GM21367 (cell line): Measurements from ENCODE around the gene SPECC1.
"Not testable (repeated sequence)": the region's sequence is repeated elsewhere in the genome, so short reads cannot be mapped to it uniquely, and the experiment has no call there.

ENCODE experiments used
- ATAC-seq: cut with Tn5 transposase; IDR thresholded peaks from one replicate; pipeline ENCODE4 v1.9.1; 2021; ENCODE audit not compliant: unreplicated experiment

SPECC1 gene

DNA sequence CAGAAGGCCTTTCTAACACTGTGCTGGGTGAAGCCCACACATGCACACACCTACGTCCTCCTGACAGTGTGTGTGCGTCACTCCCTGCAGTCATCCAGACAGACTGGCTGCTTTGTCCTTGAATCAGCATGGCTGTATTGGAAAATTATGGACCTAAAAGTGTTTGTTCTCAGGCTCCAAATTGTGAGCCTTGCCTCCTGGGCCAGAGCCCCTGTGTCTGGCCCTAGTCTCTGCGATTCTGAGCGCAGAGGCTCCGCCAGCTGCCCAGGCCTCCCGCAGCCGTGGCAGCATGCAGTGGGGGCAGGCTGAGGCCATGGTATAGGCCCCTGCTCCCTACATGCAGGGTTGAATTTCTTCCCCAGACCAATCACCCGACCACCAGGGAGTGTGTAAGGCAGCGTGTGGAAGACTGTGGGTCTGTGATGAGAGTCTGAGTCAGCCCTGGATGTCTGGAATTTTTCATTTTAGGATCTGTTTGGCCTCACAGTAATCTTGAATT is 291.3 kb downstream of the SPECC1 start:
- ATAC-seq: no peak

DNA sequence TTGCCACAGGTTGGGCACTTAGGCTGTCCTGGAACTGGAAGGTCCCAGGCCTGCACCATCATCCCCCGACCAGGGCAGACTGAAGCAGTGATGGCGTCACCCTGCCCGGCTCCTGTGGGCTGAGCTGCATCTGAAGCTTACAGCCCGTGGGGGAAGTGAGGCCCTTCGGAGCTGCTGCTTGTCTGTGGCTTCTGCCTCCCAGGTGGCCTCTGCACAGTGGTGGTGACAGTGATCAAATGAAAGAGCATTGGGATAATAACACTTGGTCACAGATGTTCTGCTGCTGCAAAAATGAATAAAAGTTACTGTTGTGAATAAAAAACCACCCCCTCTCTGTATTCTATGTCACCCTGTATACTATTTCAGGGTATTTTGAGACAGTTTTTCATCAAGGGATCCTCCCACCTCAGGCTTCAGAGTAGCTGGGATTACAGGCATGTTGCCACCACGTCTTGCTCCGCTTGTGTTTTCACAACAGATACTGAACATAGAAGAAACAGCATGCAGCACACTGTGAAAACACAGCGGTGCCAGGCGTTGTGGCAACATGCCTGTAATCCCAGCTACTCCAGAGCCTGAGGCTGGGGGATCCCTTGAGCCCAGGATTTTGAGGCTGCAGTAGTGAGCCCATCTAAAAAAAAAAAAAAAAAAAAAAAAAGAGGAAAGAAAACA is 293.2 kb downstream of the SPECC1 start:
- no peak for ATAC-seq

DNA sequence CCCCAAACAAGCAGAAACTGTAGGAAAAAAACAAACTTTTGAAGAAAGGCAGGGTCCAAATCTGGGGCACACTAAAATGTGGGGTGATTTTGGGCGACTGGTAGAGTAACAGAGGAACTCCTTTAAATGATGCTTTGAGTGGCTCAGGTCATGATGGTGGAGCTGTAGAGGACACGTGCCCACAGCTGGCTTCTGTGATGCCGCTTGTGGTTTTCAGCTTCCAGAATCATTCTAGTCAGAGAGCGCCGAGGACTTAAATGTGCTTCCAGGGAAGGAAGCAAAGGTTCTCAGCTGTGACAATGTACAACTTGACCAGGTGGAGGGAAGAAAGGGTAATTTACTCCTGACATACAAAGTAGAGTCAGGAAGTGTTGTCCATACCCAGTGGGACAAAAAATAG is 295.8 kb downstream of the SPECC1 start:
- no peak for ATAC-seq

DNA sequence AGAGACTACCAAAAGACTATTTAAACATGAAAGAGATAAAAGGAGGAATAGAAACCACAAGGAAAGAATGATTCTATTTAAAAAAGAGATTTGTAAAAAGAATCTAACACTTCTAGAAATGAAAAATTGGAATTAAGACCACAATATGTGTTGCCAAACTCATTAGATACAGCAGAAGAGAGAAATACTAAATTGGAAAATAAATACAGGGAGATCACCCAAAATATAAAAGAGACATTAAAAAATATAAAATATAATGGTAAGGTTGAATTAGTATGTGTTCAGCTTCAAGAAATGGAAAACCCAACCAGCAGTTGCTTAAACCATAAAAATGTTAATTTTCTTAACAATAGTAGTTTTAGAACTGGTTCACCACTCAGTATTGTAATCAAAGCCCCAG is 297.8 kb downstream of the SPECC1 start:
- no peak for ATAC-seq

DNA sequence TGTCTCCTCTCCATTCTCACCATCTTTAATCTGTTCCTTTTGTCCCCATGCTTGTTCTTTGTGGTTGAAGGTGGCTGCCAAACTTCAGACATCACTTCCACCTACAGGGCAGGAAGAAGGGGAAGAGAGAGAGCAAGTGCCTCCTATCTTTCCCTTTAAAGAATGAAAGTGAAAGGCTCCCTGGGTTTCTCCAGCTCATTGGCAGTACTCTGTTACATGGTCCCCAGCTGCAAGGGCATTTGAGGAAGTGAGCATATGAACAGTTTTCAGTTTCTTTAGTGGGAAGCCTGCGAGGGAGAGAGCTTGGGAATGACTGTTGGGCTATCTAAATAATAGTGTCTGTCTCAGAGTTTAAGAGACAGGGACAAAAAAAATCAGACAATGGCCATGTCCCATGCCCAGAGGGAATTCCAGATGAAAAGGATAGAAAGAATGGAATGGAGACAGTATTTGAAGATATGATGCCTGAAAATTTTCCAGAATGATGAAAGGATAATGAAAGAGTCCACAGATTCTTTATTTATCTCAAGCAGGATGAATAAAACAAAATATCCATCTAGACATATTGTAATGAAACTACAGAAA is 298.3 kb downstream of the SPECC1 start:
- no peak for ATAC-seq

DNA sequence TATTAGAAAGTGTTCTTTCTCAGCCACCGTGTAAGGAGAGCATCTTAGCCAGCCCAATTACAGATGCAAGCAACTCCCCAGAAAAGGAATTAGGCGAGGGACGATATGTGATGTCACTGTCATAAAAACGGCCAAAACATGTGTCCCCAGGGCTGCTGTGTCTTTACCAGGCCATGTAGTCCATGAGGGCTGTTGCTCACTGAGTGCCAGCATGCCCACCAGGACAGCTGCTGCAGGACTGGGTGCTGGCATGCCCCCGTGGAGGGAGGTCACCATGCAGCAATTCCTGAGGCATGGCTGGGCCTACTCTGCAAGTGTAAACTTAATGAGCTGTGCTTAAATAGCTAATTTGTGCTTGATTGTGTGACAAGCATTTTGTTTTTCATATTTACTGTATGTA is 301.3 kb downstream of the SPECC1 start:
- ATAC-seq: no peak

DNA sequence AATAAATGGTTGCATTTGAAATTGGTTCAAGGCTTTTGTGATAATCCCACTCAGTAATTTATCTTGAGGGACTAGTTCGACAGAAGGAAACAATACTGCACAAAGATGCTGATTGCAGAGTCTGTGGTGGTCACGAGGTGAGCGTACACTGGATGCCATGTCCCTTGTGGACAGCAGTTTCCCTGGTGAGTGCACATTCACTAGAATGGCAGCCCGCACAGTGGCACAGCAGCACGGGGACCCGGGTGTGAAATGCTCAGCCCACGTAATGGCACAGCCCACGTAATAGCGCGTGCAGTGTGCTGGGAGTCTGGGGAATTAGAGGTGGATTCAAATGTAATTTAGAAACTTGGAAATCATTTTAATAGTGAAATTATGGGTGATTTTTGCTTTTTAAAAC is 304.1 kb downstream of the SPECC1 start:
- ATAC-seq: no peak

DNA sequence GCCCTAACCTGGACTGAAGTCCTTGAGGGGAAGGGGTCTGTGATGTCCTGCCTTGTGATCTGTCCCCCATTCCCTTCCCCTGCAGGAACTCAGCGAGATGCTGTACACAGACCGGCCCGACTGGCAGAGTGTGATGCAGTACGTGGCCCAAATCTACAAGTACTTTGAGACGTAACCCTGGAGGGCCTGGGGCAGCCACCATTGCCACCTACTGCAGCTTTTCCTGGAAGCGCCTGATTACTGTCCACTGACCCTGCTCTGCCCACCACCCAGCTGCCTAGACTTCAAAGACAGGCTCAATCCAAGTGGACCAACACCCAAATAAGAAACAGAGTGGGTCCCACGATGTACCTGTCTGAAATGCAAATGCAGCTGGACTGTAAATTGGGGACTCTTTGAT is 304.7 kb downstream of the SPECC1 start:
- no peak for ATAC-seq

DNA sequence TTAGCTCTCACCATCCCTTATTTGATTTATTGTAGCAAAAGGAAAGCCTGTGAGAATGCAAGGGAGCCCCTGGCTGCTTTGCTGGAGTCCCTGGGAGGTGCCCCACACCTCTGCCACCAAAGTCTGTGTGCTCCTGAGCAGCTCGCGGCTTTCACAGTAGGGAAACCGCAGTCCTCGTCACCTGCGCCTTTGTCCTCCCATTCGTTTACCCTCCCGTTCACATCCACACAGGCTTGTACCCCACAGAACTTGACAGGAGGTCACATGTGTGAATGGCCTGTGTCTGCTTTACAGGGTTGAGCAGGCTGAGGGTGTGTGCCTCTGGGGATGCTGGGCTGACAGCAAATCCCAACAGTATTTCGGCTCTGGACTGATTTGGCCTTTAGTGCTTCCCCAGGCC is 305.7 kb downstream of the SPECC1 start:
- ATAC-seq: no peak

DNA sequence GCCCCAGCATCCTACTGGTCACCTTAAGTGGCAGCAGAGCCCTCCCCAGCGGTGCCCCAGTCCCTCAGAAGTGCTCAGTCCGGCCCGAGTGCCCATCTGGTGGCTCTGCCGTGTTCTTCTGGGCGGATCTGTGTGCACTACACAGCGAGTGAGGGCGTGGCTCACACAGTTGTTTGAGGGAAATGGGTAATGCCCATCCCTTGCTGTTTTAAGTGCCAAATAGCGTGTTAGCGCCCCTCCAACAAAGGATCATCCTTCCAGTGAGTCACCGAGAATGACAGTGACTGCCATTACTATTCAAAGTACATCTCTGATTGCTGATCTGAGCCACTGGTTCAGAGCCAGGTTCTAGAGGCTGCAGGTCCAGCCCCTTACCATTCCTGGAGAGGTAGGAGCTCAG is 306.2 kb downstream of the SPECC1 start:
- no peak for ATAC-seq

DNA sequence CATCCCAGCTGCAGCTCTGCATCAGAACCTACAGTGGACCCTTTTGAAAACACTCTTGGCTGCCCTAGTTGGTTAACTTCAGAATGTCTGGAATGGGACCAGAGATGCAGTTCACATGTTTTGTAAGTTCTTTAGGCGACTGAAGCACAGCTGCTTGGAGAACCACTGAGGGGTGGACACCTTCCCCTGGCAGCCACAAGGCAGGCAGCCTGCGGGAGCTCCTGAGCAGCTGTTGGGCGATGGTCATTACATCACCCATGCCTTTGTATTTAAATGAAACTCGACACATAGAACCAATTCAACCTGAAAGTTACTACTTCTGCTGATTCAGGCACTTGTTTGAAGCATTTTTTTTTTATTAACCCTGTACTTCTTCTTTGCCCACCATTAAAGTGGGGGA is 306.7 kb downstream of the SPECC1 start:
- no peak for ATAC-seq

DNA sequence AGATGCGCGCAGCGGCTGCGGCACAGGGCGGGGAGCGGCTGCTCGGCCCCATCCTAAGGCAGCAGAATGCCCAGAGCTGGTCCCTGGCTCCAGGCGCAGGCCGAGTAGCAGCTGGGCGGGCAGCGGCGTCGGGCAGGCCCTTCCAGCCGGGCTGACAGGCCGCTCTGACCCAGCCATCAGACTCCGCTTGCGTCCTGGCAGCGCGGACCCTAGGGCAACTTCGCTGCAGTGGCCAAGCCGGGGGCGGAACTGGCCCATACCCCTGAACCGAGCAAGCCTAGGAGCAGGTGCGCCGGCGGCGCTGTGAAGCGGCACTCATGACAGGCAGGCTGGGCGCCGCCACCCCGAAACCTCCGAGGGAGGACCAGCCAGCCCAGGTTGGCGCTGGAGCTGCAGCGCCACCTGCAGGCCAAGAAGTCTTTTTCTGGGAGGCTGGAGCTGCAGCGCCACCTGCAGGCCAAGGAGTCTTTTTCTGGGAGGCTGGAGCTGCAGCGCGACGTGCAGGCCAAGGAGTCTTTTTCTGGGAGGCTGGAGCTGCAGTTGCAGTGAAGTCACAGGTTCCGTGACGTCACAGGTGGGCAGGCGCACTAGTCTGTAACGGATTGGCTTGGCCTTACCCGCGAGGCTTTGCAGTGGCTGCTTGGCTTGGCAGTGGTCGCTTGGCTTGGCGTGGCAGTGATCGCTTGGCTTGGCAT is 311.5 kb downstream of the SPECC1 start:
- ATAC-seq: not testable (repeated sequence)

DNA sequence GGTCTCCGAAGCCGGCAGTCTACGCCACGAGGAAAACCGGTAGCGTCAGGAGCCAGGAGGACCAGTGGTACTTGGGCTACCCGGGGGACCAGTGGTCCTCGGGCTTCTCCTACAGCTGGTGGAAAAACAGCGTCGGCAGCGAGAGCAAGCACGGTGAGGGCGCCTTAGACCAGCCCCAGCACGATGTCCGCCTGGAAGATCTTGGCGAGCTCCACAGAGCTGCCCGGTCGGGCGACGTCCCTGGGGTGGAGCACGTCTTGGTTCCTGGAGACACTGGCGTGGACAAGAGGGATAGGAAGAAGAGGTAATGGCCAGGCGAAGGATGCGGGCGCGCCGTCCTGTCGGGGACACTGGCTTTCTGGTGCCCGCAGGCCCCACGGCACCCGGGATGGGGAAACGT is 312.2 kb downstream of the SPECC1 start:
- ATAC-seq: not testable (repeated sequence)

DNA sequence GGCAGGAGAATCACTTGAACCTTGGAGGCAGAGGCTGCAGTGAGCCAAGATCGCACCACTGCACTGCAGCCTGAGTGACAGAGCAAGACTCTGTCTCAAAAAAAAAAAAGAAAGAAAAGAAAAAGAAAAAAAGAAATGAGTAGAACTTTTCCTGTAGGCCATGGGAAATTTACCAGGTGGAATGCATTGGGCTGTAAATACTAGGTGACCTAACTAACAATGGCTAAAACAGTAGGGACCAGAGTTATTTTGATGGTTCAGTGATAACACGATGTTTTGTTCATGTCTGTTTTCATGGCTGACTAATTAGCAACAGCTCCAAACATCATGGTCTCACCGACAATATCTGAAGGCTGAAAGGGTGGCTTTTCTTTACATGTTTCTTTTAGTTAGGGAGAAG is 318.6 kb downstream of the SPECC1 start:
- not testable (repeated sequence) for ATAC-seq

DNA sequence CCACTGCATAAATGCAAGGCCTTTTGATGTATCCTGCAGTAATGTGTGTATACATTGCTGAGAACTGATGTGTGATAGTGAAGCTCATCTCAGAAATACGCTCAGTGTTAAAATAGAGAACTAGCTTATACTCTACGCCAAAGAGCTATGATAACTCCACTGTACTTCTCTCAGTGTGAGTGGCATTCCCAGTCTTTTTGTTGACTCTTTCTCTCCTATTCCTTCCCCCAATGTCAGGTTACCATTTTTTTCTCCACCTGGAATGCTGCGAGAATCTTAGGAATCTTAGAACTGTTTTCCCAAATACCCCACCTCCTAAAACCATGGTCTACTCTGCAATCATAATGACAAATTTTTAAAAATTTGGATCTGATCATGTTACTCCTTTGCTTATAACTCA is 342.2 kb downstream of the SPECC1 start:
- ATAC-seq: not testable (repeated sequence)

DNA sequence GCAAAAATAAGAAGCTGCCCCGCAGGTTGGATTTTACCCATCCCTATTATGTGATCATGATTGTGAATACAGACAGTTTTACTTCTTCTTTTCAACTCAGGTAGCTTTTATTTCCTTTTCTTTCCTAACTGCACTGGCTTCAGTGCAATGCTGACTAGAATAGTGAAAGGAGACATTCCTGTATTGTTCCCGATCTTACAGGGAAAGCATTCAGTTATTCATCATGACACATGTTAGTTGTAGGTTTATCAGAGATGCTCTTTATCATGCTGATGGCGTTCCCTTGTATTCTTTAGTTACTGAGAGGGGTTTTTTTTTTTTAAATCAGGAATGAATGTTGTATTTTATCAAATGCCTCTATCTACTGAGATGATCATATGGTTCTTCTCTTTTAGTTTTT is 343.4 kb downstream of the SPECC1 start:
- not testable (repeated sequence) for ATAC-seq

DNA sequence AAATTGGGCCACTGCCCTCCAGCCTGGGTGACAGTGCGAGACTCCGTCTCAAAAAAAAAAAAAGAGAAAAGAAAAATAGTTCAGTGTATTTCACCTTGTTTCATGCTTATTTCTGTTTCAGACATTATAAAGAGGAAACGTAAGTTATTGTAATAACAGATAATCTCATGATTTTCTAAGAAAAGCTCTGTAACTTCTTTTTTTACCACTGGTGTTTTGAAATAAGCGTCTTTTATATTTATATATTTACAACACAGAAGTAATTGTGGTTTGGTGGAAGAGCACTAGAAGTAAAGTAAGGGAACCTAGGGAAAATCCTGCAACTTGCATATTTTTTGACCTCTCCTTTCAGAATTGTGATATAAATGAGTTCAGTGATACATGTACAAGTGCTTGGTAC is 354.7 kb downstream of the SPECC1 start:
- ATAC-seq: not testable (repeated sequence)
